Thyroid gland (tissue), 4 donors: ENCODE data around the gene FLT4.

ENCODE experiments used
- CTCF ChIP-seq, 6 experiments: fragments of 200-600 bp in 3 of 6; fragments of 450-650 bp in 3 of 6; sonication (generic) in 3 of 6; IDR thresholded peaks; one replicate each; pipeline ENCODE4 v1.5.1; 2016 to 2019; ENCODE audit warnings: antibody characterized with exemption in 6 of 6, mild to moderate bottlenecking in 2 of 6, inconsistent platforms in 1 of 6, moderate library complexity in 1 of 6
- POLR2A ChIP-seq, 2 donors: fragments of 450-650 bp; IDR thresholded peaks; one replicate each; pipeline ENCODE4 v1.6.1; 2017; ENCODE audit warnings: antibody characterized with exemption in 2 of 2, mild to moderate bottlenecking in 2 of 2, moderate library complexity in 1 of 2

- TF ChIP-seq CTCF (IDR thresholded peaks at IDR 0.05), result no peak
- no peak for TF ChIP-seq POLR2A (IDR thresholded peaks at IDR 0.05)
These were observed 39.1 kb upstream of the FLT4 start for GRCh38 chr5:180688330-180689070.
